Uterus (tissue), 4 donors: Measurements from ENCODE around the gene SZT2. TPM values are rescaled to one million over a fixed set of nuclear protein-coding genes. Genes with fewer than 3 reads are reported as not detected.

ENCODE experiments used
- DNase-seq, 2 donors: peaks; one replicate each; pipeline ENCODE4 v3.0.0-alpha.2; 2019 to 2020
- H3K27ac ChIP-seq, 2 donors: fragments of 200-600 bp; sonication (generic); 1 replicate in 1 of 2; 2 replicates in 1 of 2; pipeline ENCODE4 v1.5.1; 2016 to 2018
- H3K27me3 ChIP-seq, 2 donors: fragments of 200-600 bp; sonication (generic); one replicate each; pipeline ENCODE4 v1.5.1; 2018 to 2019; ENCODE audit warnings: control low read depth in 1 of 2
- H3K36me3 ChIP-seq, 2 donors: fragments of 200-600 bp; sonication (generic); one replicate each; pipeline ENCODE4 v1.5.1; 2019; ENCODE audit warnings: control low read depth in 1 of 2
- H3K4me1 ChIP-seq, 2 donors: fragments of 200-600 bp; sonication (generic); one replicate each; pipeline ENCODE4 v1.5.1; 2018 to 2019; ENCODE audit warnings: control low read depth in 1 of 2
- H3K4me3 ChIP-seq, 2 donors: fragments of 200-600 bp; sonication (generic); 1 replicate in 1 of 2; 2 replicates in 1 of 2; pipeline ENCODE4 v1.5.1; 2018 to 2019; ENCODE audit warnings: mild to moderate bottlenecking in 1 of 2
- H3K9me3 ChIP-seq, 2 donors: fragments of 200-600 bp; sonication (generic); one replicate each; pipeline ENCODE4 v1.5.1; 2019; ENCODE audit warnings: control low read depth in 1 of 2
- CTCF ChIP-seq, 4 experiments: fragments of 200-600 bp in 2 of 4; fragments of 450-650 bp in 2 of 4; sonication (generic) in 2 of 4; IDR thresholded peaks; one replicate each; pipeline ENCODE4 v1.5.1; 2016 to 2019; ENCODE audit warnings: antibody characterized with exemption in 4 of 4, mild to moderate bottlenecking in 2 of 4, moderate library complexity in 1 of 4
- POLR2A ChIP-seq, 2 donors: fragments of 450-650 bp; IDR thresholded peaks; one replicate each; pipeline ENCODE4 v1.6.1; 2016; ENCODE audit warnings: antibody characterized with exemption in 2 of 2, mild to moderate bottlenecking in 1 of 2, moderate library complexity in 1 of 2
- intact Hi-C: fragments of 100-400 bp; cut with DNase I; formaldehyde crosslinking; loops from one replicate; pipeline ENCODE4 v1.15.1; 2023; ENCODE audit warnings: low total_unique reads
- microRNA-seq: library from miRNA; unstranded; fragments of <30 nt; microRNA quantifications from one replicate; pipeline ENCODE4, GENCODE V29; 2016; ENCODE audit warnings: borderline microRNAs expressed, borderline replicate concordance
- small RNA-seq: library from RNA; depleted of rRNA; stranded (forward); fragments of <200 nt; gene quantifications from one replicate; pipeline ENCODE3, GENCODE V24; 2016
- total RNA-seq, 4 donors: library from RNA; depleted of rRNA in 3 of 4; stranded (reverse); fragments of >200 nt in 3 of 4; gene quantifications; one replicate each; pipeline versions ENCODE4 v1.1.0 to v1.2.4, GENCODE V29; 2014 to 2023
- donor health status: DM: yes; HTN: yes; CAD: no.

Gene SZT2
- total RNA-seq, 4 donors from 2014 or later: 15.6 to 128 (median 31.0) TPM

- no peaks in the 10 kb centered on the region for H3K27me3 ChIP-seq
- intact Hi-C loops: no loop called here
- DNase-seq: no peak
- no peaks in the 10 kb centered on the region for H3K4me1 ChIP-seq
- H3K27ac ChIP-seq: no peak overlapping the region
- no peaks in the 10 kb centered on the region for H3K36me3 ChIP-seq
- no peak overlapping the region for H3K4me3 ChIP-seq
- TF ChIP-seq POLR2A (IDR thresholded peaks at IDR 0.05) (no peak), CTCF (IDR thresholded peaks at IDR 0.05) (no peak)
- H3K9me3 ChIP-seq: no peaks in the 10 kb centered on the region
Measured at GRCh38 chr1:43503534-43503933, 113.8 kb downstream of the SZT2 start.

Small RNA genes within 50 kb of the gene (microRNA-seq; reads per million reads assigned to microRNA genes)
- gene MIR6734 (2.0 reads per million), gene MIR6735 (not detected)

Small RNA genes within 50 kb of the gene (small RNA-seq; reads per million reads assigned to genes)
- not detected for gene MIR6735

Other genes starting within 250 kb of the SZT2 start
- 10 to 100 TPM; 15.4 to 42.4 (median 29.6) TPM for gene EBNA1BP2, start 217.6 kb upstream of the SZT2 start, total RNA-seq
- gene CFAP57, start 217.6 kb upstream of the SZT2 start, total RNA-seq: 1 to 10 TPM in 3 of 4 donors, under 1 TPM in 1; 0.40 to 5.6 (median 1.8) TPM
- gene TMEM125, start 119.9 kb upstream of the SZT2 start, total RNA-seq: 1 to 10 TPM in 1 of 4 donors, under 1 TPM in 1, not detected in 2; 0.55 to 3.6 TPM
- gene C1orf210, start 104.3 kb upstream of the SZT2 start, total RNA-seq: under 1 TPM in 1 of 4 donors, not detected in 3; 0.62 TPM
- 10 to 100 TPM; 47.4 to 80.7 (median 67.9) TPM for gene TIE1, start 88.9 kb upstream of the SZT2 start, total RNA-seq
- 1 to 10 TPM in 1 of 4 donors, not detected in 3; 1.3 TPM for gene MPL, start 52.1 kb upstream of the SZT2 start, total RNA-seq
- 10 to 100 TPM in 1 of 4 donors, 1 to 10 TPM in 1, not detected in 2; 1.3 to 20.3 TPM for gene CDC20, start 30.9 kb upstream of the SZT2 start, total RNA-seq
- gene ELOVL1, start 21.9 kb upstream of the SZT2 start, total RNA-seq: 10 to 100 TPM in 3 of 4 donors, 1 to 10 TPM in 1; 7.9 to 62.8 (median 34.9) TPM
- 10 to 100 TPM; 19.4 to 33.9 (median 28.5) TPM for gene MED8, start 99 bp upstream of the SZT2 start, total RNA-seq
- 10 to 100 TPM; 34.8 to 84.7 (median 70.5) TPM for gene HYI, start 64.0 kb downstream of the SZT2 start, total RNA-seq
- gene PTPRF, start 141.0 kb downstream of the SZT2 start, total RNA-seq: 100 to 1,000 TPM in 2 of 4 donors, 10 to 100 TPM in 2; 24.7 to 172 (median 124) TPM